ENCODE results near the gene FRMPD1. TPM values are rescaled to one million over a fixed set of nuclear protein-coding genes. Genes with fewer than 3 reads are reported as not detected.

FRMPD1 gene
- polyA plus RNA-seq, 1 donor from 2014 or later: 0.35 TPM

- Histone ChIP-seq H3K9me3 (ENCODE audit: low read length) (no peaks in the 10 kb centered on the region), H3K36me3 (ENCODE audit: insufficient read depth, low read length) (no peaks in the 10 kb centered on the region), H3K4me2 (ENCODE audit: low read length) (no peak overlapping the region), H3F3A (ENCODE audit: insufficient read depth, low read length, poor library complexity, severe bottlenecking) (no peaks in the 10 kb centered on the region), H3K9me2 (ENCODE audit: insufficient read depth, low read length) (no peaks in the 10 kb centered on the region), H3K4me3 (ENCODE audit: low read length) (no peak overlapping the region), H3K27me3 (ENCODE audit: insufficient read depth, low read depth, low read length) (no peaks in the 10 kb centered on the region), H3K27ac (ENCODE audit: low read length) (no peak overlapping the region), H3K79me2 (replicated peaks; ENCODE audit: insufficient read depth, low read length) (no peaks in the 10 kb centered on the region), H2AFZ (ENCODE audit: low read depth, low read length) (no peak overlapping the region), H3K9ac (ENCODE audit: low read length) (no peak overlapping the region), H4K20me1 (ENCODE audit: insufficient read depth) (no peaks in the 10 kb centered on the region)
- TF ChIP-seq EZH2 (IDR thresholded peaks at IDR 0.05; ENCODE audit: borderline replicate concordance, insufficient read depth, low read length, poor library complexity, severe bottlenecking) (no peak), SMC3 (conservative IDR thresholded peaks at IDR 0.05; ENCODE audit: poor library complexity) (no peak), MXI1 (conservative IDR thresholded peaks at IDR 0.05; ENCODE audit: poor library complexity, severe bottlenecking) (no peak), EP300 (conservative IDR thresholded peaks at IDR 0.05; ENCODE audit: poor library complexity, severe bottlenecking) (no peak), TAF1 (IDR thresholded peaks at IDR 0.05; ENCODE audit: low read depth) (no peak), POLR2AphosphoS5 (IDR thresholded peaks at IDR 0.05) (no peak), RAD21 (conservative IDR thresholded peaks at IDR 0.05) (no peak)
- TF ChIP-seq, protein P1, sequence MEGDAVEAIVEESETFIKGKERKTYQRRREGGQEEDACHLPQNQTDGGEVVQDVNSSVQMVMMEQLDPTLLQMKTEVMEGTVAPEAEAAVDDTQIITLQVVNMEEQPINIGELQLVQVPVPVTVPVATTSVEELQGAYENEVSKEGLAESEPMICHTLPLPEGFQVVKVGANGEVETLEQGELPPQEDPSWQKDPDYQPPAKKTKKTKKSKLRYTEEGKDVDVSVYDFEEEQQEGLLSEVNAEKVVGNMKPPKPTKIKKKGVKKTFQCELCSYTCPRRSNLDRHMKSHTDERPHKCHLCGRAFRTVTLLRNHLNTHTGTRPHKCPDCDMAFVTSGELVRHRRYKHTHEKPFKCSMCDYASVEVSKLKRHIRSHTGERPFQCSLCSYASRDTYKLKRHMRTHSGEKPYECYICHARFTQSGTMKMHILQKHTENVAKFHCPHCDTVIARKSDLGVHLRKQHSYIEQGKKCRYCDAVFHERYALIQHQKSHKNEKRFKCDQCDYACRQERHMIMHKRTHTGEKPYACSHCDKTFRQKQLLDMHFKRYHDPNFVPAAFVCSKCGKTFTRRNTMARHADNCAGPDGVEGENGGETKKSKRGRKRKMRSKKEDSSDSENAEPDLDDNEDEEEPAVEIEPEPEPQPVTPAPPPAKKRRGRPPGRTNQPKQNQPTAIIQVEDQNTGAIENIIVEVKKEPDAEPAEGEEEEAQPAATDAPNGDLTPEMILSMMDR (IDR thresholded peaks at IDR 0.05; ENCODE audit: poor library complexity, severe bottlenecking): no peak
- TF ChIP-seq, protein P2, sequence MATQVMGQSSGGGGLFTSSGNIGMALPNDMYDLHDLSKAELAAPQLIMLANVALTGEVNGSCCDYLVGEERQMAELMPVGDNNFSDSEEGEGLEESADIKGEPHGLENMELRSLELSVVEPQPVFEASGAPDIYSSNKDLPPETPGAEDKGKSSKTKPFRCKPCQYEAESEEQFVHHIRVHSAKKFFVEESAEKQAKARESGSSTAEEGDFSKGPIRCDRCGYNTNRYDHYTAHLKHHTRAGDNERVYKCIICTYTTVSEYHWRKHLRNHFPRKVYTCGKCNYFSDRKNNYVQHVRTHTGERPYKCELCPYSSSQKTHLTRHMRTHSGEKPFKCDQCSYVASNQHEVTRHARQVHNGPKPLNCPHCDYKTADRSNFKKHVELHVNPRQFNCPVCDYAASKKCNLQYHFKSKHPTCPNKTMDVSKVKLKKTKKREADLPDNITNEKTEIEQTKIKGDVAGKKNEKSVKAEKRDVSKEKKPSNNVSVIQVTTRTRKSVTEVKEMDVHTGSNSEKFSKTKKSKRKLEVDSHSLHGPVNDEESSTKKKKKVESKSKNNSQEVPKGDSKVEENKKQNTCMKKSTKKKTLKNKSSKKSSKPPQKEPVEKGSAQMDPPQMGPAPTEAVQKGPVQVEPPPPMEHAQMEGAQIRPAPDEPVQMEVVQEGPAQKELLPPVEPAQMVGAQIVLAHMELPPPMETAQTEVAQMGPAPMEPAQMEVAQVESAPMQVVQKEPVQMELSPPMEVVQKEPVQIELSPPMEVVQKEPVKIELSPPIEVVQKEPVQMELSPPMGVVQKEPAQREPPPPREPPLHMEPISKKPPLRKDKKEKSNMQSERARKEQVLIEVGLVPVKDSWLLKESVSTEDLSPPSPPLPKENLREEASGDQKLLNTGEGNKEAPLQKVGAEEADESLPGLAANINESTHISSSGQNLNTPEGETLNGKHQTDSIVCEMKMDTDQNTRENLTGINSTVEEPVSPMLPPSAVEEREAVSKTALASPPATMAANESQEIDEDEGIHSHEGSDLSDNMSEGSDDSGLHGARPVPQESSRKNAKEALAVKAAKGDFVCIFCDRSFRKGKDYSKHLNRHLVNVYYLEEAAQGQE (IDR thresholded peaks at IDR 0.05; ENCODE audit: borderline replicate concordance): no peak
These were observed 29.1 kb downstream of the FRMPD1 start for GRCh38 chr9:37679649-37680402.

- Histone ChIP-seq H2AFZ (ENCODE audit: low read depth, low read length) (no peak overlapping the region), H3K4me2 (ENCODE audit: low read length) (no peak overlapping the region)
- TF ChIP-seq TAF1 (IDR thresholded peaks at IDR 0.05; ENCODE audit: low read depth): no peak
- TF ChIP-seq SMC3 (conservative IDR thresholded peaks at IDR 0.05; ENCODE audit: poor library complexity): no peak
- TF ChIP-seq, protein P1 (IDR thresholded peaks at IDR 0.05; ENCODE audit: poor library complexity, severe bottlenecking): no peak
- TF ChIP-seq, protein P2 (IDR thresholded peaks at IDR 0.05; ENCODE audit: borderline replicate concordance): no peak
- no peak for TF ChIP-seq EP300 (conservative IDR thresholded peaks at IDR 0.05; ENCODE audit: poor library complexity, severe bottlenecking)
- TF ChIP-seq POLR2AphosphoS5 (IDR thresholded peaks at IDR 0.05): no peak
- no peak for TF ChIP-seq EZH2 (IDR thresholded peaks at IDR 0.05; ENCODE audit: borderline replicate concordance, insufficient read depth, low read length, poor library complexity, severe bottlenecking)
- no peak for TF ChIP-seq MXI1 (conservative IDR thresholded peaks at IDR 0.05; ENCODE audit: poor library complexity, severe bottlenecking)
- no peak for TF ChIP-seq RAD21 (conservative IDR thresholded peaks at IDR 0.05)
These were observed 32.2 kb downstream of the FRMPD1 start for GRCh38 chr9:37682951-37683350.

More at GRCh38 chr9:37682951-37683350, 32.2 kb downstream of the FRMPD1 start:
- Histone ChIP-seq H3K27me3 (ENCODE audit: insufficient read depth, low read depth, low read length) (no peaks in the 10 kb centered on the region), H3K4me3 (ENCODE audit: low read length) (no peak overlapping the region), H3K36me3 (ENCODE audit: insufficient read depth, low read length) (no peaks in the 10 kb centered on the region), H3K9ac (ENCODE audit: low read length) (no peak overlapping the region), H3K79me2 (replicated peaks; ENCODE audit: insufficient read depth, low read length) (no peaks in the 10 kb centered on the region), H3F3A (ENCODE audit: insufficient read depth, low read length, poor library complexity, severe bottlenecking) (no peaks in the 10 kb centered on the region), H3K9me2 (ENCODE audit: insufficient read depth, low read length) (no peaks in the 10 kb centered on the region), H3K9me3 (ENCODE audit: low read length) (no peaks in the 10 kb centered on the region), H4K20me1 (ENCODE audit: insufficient read depth) (no peaks in the 10 kb centered on the region), H3K27ac (ENCODE audit: low read length) (no peak overlapping the region)
